Measurements from ENCODE around the gene ZC3H15.
A peak's percentile ranks its signal among the peaks of the same experiment; 100 is the strongest.

ZC3H15 gene

DNA sequence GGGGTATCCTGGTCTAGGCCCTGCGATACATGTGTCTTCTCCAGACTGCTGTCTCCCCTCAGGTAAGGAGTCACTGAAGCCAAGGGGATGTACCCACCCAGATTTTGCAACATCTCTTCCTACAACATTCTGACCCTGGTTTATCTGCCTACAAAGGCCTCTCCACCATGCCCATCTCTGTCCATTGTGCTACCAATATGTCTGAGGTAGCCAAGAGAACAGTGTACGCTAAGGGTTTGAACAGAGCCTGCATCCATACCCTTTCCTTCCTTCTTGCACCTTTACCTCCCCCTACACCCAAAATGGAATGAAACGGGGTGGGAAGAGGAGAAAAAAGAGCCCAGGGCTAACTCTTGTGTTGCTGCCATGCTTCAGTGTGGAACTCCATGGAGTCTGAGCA, 11.9 kb downstream of the ZC3H15 start:
- H4K20me1 ChIP-seq (ENCODE audit: insufficient read depth, low read length, poor library complexity, severe bottlenecking) = peaks cover 64% of the 10 kb centered on the region
- no peak overlapping the region for H3K4me2 ChIP-seq (ENCODE audit: low read depth, low read length, poor library complexity, severe bottlenecking)
- H3K9me3 ChIP-seq (ENCODE audit: insufficient read depth, low read depth, low read length) = no peaks in the 10 kb centered on the region
- no peaks in the 10 kb centered on the region for H3F3A ChIP-seq (ENCODE audit: low read depth)
- H3K4me1 ChIP-seq (ENCODE audit: insufficient read depth, low read length, poor library complexity, severe bottlenecking) = peaks cover 17% of the 10 kb centered on the region
- peaks cover 67% of the 10 kb centered on the region; the same call in 1 of the 2 replicates for H3K36me3 ChIP-seq (ENCODE audit: insufficient read depth, low read length)
- peaks cover 62% of the 10 kb centered on the region for H3K79me2 ChIP-seq (ENCODE audit: insufficient read depth, low read length)
- no peak overlapping the region for H3K9ac ChIP-seq (ENCODE audit: low read depth, low read length, poor library complexity, severe bottlenecking)
- TF ChIP-seq, protein P1, sequence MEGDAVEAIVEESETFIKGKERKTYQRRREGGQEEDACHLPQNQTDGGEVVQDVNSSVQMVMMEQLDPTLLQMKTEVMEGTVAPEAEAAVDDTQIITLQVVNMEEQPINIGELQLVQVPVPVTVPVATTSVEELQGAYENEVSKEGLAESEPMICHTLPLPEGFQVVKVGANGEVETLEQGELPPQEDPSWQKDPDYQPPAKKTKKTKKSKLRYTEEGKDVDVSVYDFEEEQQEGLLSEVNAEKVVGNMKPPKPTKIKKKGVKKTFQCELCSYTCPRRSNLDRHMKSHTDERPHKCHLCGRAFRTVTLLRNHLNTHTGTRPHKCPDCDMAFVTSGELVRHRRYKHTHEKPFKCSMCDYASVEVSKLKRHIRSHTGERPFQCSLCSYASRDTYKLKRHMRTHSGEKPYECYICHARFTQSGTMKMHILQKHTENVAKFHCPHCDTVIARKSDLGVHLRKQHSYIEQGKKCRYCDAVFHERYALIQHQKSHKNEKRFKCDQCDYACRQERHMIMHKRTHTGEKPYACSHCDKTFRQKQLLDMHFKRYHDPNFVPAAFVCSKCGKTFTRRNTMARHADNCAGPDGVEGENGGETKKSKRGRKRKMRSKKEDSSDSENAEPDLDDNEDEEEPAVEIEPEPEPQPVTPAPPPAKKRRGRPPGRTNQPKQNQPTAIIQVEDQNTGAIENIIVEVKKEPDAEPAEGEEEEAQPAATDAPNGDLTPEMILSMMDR (conservative IDR thresholded peaks at IDR 0.05; ENCODE audit: low read length) = no peak
- no peak for TF ChIP-seq EZH2phosphoT487 (IDR thresholded peaks at IDR 0.05; ENCODE audit: borderline replicate concordance)
- H2AFZ ChIP-seq (ENCODE audit: low read length) = no peak overlapping the region
- H3K27me3 ChIP-seq (ENCODE audit: insufficient read depth, low read length, poor library complexity, severe bottlenecking) = no peaks in the 10 kb centered on the region
- no peaks in the 10 kb centered on the region for H3K9me2 ChIP-seq (replicated peaks; ENCODE audit: low read depth, low read length)
- no peak overlapping the region for H3K4me3 ChIP-seq (ENCODE audit: low read length, poor library complexity, severe bottlenecking)

DNA sequence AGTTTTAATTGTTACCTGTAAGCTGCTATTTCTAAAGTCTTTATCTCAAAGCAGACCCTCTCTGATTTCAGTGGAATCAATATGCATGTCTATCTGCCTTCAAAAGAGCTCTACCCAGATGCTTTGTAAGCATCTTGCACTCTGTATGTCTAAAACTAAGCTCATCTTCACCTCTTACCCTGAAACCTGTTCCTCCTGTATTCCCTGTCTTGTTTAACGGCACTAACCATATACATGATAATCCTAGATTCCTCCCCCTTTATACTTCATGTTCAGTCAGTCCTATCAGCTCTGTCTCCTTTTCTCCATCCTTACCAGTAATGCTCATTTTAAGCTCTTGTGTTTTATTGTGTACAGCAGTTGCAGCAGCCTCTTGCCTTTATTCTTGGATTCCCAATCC, 12.8 kb downstream of the ZC3H15 start:
- no peaks in the 10 kb centered on the region for H3F3A ChIP-seq (ENCODE audit: low read depth)

DNA sequence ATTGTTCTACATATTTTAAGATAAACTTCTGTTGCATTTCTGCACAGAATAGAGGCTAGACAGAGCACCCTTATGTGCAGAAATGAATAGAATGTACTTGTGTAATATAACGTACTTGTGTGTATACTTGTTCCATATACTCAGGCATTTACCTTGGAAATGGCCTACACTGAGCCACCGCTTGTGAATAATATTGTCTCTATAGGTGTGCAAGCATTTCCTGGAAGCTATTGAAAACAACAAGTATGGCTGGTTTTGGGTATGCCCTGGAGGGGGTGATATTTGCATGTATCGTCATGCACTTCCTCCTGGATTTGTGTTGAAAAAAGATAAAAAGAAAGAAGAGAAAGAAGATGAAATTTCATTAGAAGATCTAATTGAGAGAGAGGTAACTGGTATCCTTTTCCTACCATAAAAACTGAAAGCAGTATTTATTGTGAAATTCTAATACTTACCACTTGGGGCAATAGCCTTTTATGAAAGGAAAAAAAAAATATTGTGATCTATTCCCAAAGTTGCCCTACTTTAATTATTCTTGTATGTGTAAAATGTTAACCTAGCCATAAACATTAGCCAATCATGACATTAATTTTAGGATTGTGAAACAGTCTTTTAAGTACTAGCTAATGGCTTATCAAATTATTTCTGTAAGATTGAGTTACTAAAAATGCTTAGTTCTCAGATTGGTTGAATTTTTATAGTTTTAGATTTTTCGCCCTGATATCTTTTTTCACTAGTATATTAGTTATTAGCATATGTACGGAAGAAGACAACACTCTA, 18.0 kb downstream of the ZC3H15 start:
- H3K9me2 ChIP-seq (replicated peaks; ENCODE audit: low read depth, low read length) = no peaks in the 10 kb centered on the region
- H3F3A ChIP-seq (ENCODE audit: low read depth) = no peaks in the 10 kb centered on the region
- H3K27me3 ChIP-seq (ENCODE audit: insufficient read depth, low read length, poor library complexity, severe bottlenecking) = no peaks in the 10 kb centered on the region
- H3K79me2 ChIP-seq (ENCODE audit: insufficient read depth, low read length) = peaks cover 10% of the 10 kb centered on the region; the same call in 1 of the 2 replicates
- H3K36me3 ChIP-seq (ENCODE audit: insufficient read depth, low read length) = peaks cover 90% of the 10 kb centered on the region
- peaks cover 2% of the 10 kb centered on the region for H3K4me1 ChIP-seq (ENCODE audit: insufficient read depth, low read length, poor library complexity, severe bottlenecking)
- no peak overlapping the region for H2AFZ ChIP-seq (ENCODE audit: low read length)
- no peak overlapping the region for H3K9ac ChIP-seq (ENCODE audit: low read depth, low read length, poor library complexity, severe bottlenecking)
- H3K9me3 ChIP-seq (ENCODE audit: insufficient read depth, low read depth, low read length) = no peaks in the 10 kb centered on the region
- no peak overlapping the region for H3K4me2 ChIP-seq (ENCODE audit: low read depth, low read length, poor library complexity, severe bottlenecking)
- TF ChIP-seq, protein P1 (conservative IDR thresholded peaks at IDR 0.05; ENCODE audit: low read length) = peak; percentile 72
- no peak for TF ChIP-seq EZH2phosphoT487 (IDR thresholded peaks at IDR 0.05; ENCODE audit: borderline replicate concordance)
- H3K4me3 ChIP-seq (ENCODE audit: low read length, poor library complexity, severe bottlenecking) = no peak overlapping the region
- H4K20me1 ChIP-seq (ENCODE audit: insufficient read depth, low read length, poor library complexity, severe bottlenecking) = peaks cover 13% of the 10 kb centered on the region

More for the DNA sequence above, 12.8 kb downstream of the ZC3H15 start:
- no peaks in the 10 kb centered on the region for H3K9me3 ChIP-seq (ENCODE audit: insufficient read depth, low read depth, low read length)
- H3K79me2 ChIP-seq (ENCODE audit: insufficient read depth, low read length) = peaks cover 53% of the 10 kb centered on the region
- H2AFZ ChIP-seq (ENCODE audit: low read length) = no peak overlapping the region
- H3K9me2 ChIP-seq (replicated peaks; ENCODE audit: low read depth, low read length) = no peaks in the 10 kb centered on the region
- H3K9ac ChIP-seq (ENCODE audit: low read depth, low read length, poor library complexity, severe bottlenecking) = no peak overlapping the region
- H3K4me2 ChIP-seq (ENCODE audit: low read depth, low read length, poor library complexity, severe bottlenecking) = no peak overlapping the region
- no peaks in the 10 kb centered on the region for H3K27me3 ChIP-seq (ENCODE audit: insufficient read depth, low read length, poor library complexity, severe bottlenecking)
- H3K36me3 ChIP-seq (ENCODE audit: insufficient read depth, low read length) = peaks cover 75% of the 10 kb centered on the region; the same call in 1 of the 2 replicates
- peaks cover 8% of the 10 kb centered on the region for H3K4me1 ChIP-seq (ENCODE audit: insufficient read depth, low read length, poor library complexity, severe bottlenecking)
- no peak overlapping the region for H3K4me3 ChIP-seq (ENCODE audit: low read length, poor library complexity, severe bottlenecking)
- TF ChIP-seq, protein P1 (conservative IDR thresholded peaks at IDR 0.05; ENCODE audit: low read length) = no peak
- TF ChIP-seq EZH2phosphoT487 (IDR thresholded peaks at IDR 0.05; ENCODE audit: borderline replicate concordance) = no peak
- peaks cover 55% of the 10 kb centered on the region for H4K20me1 ChIP-seq (ENCODE audit: insufficient read depth, low read length, poor library complexity, severe bottlenecking)

Data from Loucy (cell line).